Brain pericyte (primary cell): ENCODE results near the gene PLD2.
A peak's percentile ranks its signal among the peaks of the same experiment; 100 is the strongest.
"Not testable (repeated sequence)": the region's sequence is repeated elsewhere in the genome, so short reads cannot be mapped to it uniquely, and the experiment has no call there.

ENCODE experiments used
- DNase-seq: peaks from one replicate; pipeline ENCODE4 v3.0.0-alpha.2; 2012; ENCODE audit warnings: low read depth, low spot score

PLD2 gene

DNA sequence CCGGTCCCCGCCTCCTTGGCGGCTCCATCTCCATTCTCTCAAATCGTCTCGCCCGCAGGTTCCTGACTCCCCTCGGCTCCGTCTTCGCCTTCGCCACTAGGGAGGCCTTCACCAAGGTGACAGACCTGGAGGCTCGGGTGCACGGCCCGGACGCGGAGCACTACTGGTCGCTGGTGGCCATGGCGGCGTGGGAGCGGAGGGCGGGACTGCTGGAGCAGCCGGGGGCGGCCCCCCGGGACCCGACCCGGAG, 17.3 kb upstream of the PLD2 start:
- DNase-seq, result no peak

DNA sequence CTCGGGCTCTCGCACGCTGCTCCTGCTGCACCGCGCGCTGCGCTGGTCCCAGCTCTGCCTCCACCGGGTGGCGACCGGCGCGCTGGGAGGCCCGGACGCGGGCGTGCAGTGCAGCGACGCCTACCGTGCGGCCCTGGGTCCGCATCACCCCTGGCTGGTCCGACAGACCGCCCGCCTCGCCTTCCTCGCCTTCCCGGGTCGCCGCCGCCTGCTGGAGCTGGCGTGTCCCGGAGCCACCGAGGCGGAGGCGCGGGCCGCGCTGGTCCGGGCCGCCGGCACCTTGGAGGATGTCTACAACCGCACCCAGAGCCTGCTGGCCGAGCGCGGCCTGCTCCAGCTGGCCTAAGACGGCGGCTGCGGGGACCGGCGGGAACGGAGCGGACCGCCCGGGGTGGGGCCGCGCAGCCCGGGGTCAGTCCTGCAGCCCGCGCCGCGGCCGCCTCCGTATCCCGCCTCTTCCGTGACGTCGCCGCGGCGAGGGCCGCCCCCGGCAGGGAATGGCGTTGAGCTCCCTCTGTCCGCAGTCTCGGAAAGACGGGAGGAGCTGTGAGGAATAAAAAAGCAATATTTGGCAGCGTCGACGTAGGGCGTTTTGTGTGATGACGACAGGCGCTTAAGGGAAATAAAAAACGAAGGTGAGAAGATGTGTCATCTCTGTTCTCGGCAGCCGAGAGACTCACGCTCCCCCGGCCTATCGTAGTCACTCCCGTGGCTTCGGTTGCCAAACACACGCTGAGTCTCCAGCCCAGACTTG, 16.8 kb upstream of the PLD2 start:
- peak; percentile 39 for DNase-seq

DNA sequence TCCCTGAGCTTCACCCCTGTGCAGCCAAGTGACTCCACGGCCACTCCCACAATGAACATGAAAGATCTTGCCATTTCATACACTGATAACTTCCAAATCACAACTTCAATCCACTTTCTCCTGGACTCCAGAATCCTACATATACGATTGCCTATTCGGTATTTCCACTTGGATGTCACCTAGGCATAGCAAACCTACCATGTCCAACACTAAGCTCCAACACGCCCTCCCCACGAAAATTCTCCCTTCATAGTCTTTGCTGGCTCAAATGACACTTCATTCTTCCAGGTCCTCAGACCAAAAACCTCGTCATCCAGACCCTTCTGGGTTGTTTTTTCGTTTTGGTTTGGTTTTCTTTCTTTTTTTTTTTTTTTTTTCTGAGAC, 16.3 kb upstream of the PLD2 start:
- no peak for DNase-seq

DNA sequence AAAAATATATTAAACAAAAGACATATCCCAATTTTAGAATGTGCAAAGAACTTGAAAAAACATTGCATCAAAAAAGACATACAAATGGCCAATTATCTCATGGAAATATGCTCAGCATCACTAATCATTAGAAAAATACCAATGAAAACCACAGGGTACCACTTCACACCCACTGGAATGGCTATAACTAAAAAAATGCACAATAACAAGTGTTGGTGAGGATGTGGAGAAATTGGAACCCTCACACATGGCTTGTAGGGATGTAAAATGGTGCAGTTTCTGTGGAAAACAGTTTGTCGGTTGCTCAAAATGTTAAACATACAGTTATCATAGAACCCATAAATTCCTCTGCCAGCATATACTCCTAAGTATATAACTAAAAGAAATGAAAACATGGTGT, 11.8 kb upstream of the PLD2 start:
- DNase-seq, result no peak

DNA sequence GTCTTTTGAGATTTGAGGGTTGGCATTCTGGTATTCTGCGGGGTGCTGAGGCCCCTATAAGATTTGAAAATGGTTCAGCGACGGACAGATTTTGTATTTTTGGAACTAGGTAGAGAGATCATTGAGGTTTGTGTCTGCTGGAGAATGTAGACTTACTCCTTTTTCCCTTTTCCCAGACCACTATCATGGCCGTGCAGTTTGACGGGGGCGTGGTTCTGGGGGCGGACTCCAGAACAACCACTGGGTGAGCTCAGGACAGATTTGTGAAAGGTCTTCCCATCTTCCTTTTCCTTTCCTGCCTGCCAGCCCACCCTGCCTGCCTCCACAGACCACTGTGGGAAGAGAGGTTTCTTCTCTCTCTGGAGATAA, 10.4 kb upstream of the PLD2 start:
- DNase-seq, result no peak

DNA sequence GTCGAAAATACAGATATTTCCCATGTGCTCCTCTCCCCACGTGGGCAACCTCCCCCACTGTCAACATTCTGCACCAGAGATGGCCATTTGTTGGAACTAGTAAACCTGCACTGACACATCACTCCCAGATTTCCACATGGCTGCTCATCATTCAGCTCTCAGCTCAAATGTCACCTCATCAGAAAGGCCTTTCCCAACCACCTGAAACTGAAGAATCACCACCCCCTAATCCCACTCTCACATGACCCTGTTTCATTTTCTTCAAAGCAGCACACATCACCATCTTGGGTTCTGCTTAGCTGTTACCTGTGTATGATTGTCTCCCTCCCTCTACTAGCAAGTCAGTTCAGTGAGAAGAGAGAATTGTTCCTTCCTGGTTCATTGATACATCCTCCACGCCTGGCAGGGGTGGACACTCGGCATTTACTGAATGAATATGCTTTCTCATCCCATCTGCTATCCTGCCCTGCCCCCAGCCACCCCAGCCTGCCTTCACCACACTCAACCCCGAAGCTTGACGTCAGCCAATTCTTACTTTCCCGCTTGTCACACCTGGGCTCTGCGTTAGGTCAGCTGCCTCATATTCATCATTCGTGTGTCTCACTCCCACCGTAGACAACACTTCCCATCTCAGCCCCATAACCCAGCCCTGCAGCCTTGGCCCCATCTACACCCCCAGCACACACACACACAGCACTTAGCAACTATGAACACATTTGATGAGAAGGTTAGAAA, 6.3 kb upstream of the PLD2 start:
- no peak for DNase-seq

DNA sequence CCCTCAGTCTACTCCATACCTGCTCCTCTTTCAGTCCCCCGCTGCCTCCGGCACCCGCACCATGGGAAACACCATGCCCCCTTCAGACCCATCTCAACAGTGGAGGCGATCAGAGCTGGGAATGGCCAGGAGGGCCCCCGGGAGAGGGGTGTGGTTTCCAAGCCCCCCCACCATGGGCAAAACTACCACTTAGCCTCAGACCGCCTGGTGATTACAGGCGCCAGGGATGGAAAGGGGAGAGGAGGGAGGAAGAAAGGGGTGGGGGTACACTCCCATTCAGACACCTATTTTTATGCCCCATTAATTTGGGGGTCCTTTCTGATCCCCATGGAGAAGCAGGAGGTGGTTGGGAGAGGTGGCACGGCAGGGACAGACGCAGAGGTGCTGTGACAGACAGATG, 4.7 kb upstream of the PLD2 start, which contains the start of gene C17orf114:
Gene C17orf114 (minus strand): TSS at position 101 of the 400 bp plus-strand sequence.
- DNase-seq, result no peak

DNA sequence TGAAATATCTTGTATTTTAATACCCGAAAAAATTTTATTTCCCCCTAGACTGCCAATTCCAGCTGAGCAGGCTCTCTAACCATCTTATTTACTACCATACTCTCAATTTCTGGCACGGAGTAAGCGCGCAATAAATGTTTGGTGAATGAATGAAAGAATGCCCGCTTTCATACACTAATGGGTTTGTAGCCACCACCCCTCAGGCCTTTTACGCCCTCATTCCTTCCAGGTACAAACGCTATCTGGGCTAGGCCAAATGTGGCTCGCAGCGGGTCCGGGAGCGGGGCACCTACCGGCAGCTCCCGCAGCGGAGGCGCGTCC, 536 bp upstream of the PLD2 start:
- DNase-seq, result no peak

DNA sequence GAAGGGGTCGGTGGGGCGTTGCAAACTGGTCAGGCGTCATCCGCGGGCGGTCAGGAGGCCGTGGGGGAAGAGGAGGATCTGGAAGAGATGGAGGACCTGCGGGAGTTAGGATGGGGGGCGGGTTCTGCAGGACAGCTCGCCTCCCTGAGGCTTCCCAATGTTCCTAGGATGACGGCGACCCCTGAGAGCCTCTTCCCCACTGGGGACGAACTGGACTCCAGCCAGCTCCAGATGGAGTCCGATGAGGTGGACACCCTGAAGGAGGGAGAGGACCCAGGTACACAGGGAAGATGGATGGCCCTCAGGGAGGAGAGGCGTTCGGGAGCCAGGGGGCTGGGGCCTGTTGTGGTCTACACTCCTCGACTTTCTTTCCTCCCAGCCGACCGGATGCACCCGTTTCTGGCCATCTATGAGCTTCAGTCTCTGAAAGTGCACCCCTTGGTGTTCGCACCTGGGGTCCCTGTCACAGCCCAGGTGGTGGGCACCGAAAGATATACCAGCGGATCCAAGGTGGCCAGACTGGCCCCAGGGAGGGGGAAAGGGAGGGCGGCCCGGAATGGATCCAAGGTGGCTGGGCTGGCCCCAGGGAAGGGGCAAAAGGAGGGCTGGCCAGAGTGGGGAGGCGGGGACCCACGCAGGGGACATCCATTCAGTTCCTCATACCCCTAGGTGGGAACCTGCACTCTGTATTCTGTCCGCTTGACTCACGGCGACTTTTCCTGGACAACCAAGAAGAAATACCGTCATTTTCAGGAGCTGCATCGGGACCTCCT, 839 bp downstream of the PLD2 start:
- DNase-seq, result no peak

DNA sequence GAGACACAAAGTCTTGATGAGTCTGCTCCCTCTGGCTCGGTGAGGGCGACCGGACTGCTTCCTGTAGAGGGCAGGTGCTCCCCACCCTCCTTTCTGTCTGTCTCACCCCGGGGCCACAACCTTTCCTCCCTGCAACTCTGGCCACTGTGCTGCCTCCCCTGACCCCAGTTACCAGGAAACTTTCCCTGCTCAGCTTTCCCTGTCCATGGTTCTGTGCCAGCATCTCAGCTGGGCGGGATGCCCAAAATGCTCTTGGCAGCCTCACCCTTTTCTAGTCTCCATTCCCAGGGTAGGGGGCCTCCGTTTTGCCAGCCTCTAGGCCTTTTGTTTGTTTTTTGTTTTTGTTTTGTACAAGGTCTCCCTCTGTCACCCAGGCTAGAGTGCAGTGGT, 1.4 kb downstream of the PLD2 start:
- no peak for DNase-seq

DNA sequence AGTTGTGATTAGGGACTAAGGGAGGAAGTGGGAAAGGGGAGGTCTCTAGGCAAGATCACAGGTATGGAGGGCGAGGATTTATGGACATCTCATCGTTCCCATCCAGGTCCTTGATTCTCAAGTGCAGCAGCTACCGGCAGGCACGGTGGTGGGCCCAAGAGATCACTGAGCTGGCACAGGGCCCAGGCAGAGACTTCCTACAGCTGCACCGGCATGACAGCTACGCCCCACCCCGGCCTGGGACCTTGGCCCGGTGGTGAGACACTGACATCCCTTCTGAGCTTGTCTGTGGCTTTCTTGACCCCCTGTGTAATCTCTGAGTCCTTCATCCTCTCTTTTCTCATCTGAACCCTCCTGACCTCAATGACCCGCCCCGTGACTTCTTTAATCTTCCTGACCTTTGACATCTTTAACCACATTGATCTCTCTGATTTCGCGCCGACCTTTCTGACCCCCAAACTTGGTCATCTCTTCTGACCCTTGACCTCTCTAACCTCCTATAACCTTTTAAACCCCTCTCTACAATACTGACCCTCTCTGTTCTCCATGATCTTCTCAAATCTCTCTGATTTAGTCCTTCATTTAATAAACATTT, 3.8 kb downstream of the PLD2 start:
- DNase-seq, result no peak

DNA sequence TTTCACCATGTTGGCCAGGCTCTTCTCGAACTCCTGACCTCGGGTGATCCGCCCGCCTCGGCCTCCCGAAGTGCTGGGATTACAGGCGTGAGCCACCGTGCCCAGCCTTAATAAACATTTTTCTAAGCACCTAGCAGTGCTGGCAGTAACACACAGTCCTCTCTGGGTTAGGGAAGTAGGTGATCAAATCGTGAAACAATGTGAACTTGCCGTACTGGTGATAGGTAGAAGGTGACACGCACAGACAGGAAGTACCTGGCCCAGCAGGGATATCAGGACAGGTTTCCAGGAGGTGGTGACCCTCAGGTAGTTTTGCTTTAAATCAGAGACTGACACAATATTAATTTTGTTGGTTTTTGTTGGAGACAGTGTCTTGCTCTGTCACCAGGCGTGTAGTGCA, 4.5 kb downstream of the PLD2 start:
- DNase-seq, result no peak

DNA sequence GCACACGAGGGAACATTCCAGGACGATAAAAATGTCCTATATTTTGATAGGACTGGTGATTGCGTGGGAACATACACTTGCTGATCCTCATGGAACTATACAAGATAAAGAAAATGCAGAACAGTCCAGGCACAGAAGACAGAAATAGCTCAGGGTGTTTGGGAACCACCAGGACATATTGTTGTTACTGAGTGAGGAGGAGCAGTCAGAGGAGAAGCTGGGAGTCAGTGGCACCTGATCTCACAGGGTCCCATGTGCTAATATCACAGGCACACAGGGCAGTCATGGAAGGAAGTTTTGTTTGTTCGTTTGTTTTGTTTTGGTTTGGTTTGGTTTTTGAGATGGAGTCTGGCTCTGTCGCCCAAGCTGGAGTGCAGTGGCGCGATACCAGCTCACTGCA, 5.7 kb downstream of the PLD2 start:
- no peak for DNase-seq

DNA sequence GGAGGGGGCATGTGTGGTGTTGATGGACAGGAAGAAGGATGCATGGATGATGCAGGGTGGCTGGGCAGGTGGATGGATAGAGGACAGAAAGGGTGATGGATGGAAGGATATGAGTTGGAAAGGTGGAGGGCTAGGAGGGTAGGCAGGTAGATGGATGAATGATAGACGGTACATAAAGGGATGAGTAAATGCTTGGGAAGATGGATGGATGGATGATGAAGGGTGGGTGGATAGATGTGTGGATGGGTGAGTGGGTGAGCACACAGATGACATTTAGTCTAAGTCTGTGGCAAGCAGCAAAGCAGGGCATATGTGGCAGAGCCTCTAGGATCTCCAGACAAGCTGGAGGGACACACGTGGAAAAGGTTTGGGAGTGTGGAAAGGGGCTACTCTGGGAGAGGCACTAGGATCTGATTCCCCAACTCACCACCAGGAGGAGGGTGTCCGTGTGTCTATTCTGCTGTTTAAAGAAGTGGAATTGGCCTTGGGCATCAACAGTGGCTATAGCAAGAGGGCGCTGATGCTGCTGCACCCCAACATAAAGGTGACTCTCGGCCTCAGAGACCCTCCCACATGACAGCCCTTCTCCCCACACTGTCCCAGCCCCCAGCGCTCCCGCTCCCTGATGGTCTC, 8.2 kb downstream of the PLD2 start:
- no peak for DNase-seq

DNA sequence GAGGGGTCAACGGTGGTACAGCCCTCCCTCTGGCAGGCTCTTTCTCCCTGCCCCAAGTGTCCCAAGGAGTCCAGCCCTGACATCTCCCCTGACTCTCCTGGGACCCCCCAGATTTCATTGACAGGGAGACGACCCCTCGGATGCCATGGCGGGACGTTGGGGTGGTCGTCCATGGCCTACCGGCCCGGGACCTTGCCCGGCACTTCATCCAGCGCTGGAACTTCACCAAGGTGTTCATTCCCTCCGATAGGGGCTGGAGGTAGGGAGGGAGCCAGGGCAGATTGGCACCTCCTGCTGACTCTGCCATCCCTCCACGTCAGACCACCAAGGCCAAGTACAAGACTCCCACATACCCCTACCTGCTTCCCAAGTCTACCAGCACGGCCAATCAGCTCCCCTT, 9.9 kb downstream of the PLD2 start:
- DNase-seq, result no peak

DNA sequence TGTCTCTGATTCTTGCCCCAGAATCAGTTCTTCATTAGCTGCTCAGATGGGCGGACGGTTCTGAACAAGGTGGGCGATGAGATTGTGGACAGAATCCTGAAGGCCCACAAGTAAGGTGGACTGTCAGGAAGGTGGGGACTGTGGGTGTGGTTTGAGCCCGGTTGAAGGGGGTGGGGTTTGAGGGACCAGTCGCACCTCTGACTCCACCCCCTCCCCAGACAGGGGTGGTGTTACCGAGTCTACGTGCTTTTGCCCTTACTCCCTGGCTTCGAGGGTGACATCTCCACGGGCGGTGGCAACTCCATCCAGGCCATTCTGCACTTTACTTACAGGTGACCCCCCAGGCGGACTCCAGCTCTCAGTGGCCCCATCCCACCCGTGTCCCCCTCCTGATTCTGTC, 11.3 kb downstream of the PLD2 start:
- DNase-seq, result no peak

DNA sequence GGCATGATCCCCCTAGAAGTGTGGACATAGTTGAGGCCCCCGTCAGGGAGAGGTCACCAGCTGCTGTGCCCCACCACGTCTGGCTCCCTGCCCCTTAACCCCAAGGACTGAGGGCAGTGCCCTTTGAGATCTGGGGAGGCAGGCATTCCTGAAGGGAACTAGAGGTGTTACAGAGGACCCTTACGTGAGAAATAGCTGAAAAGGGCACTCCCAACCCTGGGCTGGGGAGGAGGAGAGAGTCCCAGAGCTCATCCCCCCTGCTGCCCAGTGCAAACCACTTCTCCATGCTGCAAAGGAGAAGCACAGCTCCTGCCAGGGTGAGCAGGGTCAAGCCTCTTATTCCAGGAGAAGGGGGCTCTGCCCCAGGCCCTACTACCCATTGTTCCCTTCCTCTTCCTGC, 15.9 kb downstream of the PLD2 start:
- no peak for DNase-seq

DNA sequence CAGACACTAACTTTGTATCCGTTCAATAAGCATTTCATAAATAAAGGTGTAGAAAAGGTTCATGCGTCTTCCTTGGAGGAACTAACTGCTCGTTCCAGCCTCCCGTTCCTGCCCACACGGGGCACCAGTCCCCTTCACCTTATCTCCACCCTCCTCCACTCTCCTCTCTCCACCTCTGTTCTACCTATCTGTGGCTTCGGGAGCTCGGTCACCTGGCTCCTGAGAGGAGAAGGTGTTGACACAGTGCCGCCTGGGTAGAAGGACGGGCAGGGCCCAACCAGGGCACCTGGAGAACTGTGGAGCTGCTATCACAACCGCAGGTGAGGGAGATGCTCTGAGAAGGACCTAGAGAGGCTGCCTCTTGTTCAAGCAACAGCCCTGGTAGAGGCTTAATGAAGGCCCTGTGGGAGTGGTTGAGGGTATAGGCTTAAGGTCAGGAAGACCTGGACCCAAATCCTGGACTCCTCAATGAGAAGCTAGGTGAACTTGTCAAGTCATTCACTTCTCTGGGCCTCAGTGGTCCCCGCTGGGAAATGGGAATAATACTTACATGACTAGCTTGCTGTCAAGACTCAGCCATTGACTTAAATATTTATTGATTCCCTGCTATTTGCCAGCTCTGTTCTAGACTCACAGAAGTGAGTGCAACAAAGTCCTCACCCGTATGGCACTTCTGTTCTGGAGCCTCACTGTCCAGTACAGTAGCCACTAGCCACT, 16.6 kb downstream of the PLD2 start:
- DNase-seq, result no peak

DNA sequence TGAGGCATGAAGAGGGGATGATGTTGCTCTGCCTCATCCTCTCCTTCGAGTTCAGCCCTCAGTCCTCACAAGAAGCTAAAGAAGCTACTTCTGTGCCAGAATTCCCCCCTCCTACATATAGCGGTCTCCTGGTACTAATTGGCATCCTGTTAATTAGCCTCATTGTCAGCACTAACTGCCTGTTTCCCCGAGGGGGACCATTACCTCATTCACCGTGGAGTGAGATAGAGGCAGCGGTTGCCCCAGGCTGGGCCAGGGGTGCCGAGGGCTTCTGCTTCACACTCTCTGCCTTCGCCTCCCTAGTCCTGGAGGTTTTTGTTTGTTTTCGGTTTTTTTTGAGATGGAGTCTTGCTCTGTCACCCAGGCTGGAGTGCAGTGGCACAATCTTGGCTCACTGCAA, 20.4 kb downstream of the PLD2 start:
- DNase-seq, result no peak

DNA sequence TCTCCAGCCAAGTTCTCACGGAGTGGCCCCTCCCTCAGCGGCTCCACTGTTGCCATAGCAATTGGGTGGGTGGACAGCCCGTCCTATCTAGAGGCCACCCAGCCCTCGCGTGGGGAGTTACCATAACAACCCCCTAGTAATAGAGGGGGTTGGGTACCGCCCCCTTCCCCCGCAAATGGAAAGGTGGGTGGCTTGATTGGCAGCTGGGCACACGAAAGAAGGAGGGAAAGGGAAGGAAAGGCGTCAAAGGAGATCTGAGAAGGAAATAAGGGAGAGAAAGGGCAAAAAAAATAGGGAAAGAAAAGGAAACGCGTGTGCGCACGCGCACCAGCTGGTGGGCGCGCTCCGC, 25.9 kb downstream of the PLD2 start:
- not testable (repeated sequence) for DNase-seq

DNA sequence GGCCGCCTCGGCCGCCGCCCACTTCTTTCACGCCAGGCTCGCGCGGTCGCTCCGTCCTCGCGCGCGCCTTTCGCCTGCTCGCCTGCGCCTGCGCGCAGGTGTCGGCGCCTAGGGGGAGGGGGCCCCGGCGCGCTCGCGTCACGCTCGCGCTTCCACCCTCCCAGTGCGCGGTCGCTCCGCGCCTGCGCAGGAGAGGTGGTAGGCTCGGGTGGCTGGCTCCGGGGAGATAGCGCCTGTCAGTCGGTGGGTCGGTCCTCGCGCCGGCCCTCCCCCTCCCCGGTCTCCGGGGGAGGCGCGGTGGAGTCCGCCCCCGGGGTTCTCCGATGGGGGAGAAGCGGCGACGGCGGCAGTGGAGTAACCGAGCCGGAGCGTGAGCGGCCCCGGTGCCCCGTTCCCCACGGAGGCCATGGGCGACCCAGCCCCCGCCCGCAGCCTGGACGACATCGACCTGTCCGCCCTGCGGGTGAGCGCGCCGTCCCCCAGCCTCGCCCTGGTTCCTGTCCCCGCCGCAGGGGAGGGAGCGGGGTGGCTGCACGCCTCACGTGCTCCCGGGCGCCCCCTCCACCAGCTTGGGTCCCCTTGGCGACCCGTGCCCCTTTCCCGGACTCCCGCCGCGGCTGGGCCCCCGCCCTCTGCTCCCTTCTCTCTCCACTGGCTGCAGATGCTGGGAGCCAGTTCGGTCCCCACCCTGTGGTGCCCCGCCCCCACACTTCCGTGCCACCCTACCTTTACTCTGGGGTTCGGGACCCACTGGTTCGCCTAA, 26.4 kb downstream of the PLD2 start, which contains the start of gene MINK1:
Gene MINK1 (plus strand): TSS at position 163 of the 763 bp plus-strand sequence. CDS start 244 bp downstream, at position 407.
- peak; percentile 73 for DNase-seq
